ENCODE measurements around the gene CMYA5.

CMYA5 gene

GRCh38 chr5:79841172-79841571, 151.5 kb downstream of the CMYA5 start:
- no peak for DNase-seq

GRCh38 chr5:79842006-79842881, 152.6 kb downstream of the CMYA5 start:
- DNase-seq: no peak

- no peak for DNase-seq
Observed at GRCh38 chr5:79842991-79843390, 153.4 kb downstream of the CMYA5 start.

GRCh38 chr5:79843450-79844388, 154.1 kb downstream of the CMYA5 start:
- DNase-seq: no peak

GRCh38 chr5:79844571-79844970, 154.9 kb downstream of the CMYA5 start:
- no peak for DNase-seq

GRCh38 chr5:79845448-79846197, 156.0 kb downstream of the CMYA5 start:
- DNase-seq: no peak

GRCh38 chr5:79846198-79846521, 156.5 kb downstream of the CMYA5 start:
- DNase-seq: no peak

- DNase-seq: no peak
Observed at GRCh38 chr5:79847561-79847960, 157.9 kb downstream of the CMYA5 start.

- no peak for DNase-seq
Observed at GRCh38 chr5:79849061-79849460, 159.4 kb downstream of the CMYA5 start.

Data from CD4-positive, alpha-beta T cell treated with Interleukin-4 for 4 hours (primary cell).